ENCODE data around the gene LRRFIP2.
"Not testable (repeated sequence)": the region's sequence is repeated elsewhere in the genome, so short reads cannot be mapped to it uniquely, and the experiment has no call there.

Gene LRRFIP2

DNA sequence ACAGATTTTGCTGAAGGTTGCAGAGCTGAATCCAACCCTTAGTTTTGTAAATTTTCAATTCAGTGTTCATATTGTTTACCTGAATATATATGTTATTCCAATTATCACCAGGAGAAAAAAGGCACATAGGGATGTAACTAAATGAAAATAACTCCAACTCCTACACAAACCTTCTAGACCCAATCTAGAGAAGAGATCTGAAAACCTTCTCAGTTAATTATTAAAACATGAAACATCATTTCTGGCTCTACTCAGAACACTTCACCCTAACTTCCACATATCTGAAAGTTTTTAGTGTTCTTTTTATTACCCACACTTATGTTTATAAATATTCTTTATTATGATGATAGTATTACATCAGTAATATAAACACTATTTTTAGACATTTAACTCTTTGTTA is 76.6 kb downstream of the LRRFIP2 start:
- in situ Hi-C loops (cut with HindIII; ENCODE audit: low pct_ligation_motif_present, low pct_unique_long_range_greater_than_20kb, low sequenced_read_pairs): no loop called here

DNA sequence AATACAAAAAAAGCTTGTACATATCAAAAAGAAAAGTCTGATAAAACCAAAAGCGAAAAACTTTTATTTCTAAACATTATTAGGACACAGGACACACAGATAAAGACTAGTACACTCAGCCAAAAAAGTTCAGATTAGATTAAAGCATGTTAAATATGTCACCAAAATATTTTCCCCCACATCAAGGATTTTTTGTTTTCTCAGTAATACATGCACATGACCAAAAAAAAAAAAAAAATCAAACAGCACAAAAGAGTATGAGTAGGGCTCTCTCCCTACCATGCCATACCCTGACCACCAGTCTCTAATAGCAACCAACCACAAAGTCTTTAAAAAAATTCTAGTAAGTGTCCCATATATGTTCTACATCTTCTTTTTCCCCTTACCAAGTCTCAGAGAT is 77.4 kb downstream of the LRRFIP2 start:
- in situ Hi-C loops (cut with HindIII; ENCODE audit: low pct_ligation_motif_present, low pct_unique_long_range_greater_than_20kb, low sequenced_read_pairs): no loop called here
- no peak for DNase-seq

More for the DNA sequence above, 76.6 kb downstream of the LRRFIP2 start:
- peak; percentile 46 for DNase-seq

DNA sequence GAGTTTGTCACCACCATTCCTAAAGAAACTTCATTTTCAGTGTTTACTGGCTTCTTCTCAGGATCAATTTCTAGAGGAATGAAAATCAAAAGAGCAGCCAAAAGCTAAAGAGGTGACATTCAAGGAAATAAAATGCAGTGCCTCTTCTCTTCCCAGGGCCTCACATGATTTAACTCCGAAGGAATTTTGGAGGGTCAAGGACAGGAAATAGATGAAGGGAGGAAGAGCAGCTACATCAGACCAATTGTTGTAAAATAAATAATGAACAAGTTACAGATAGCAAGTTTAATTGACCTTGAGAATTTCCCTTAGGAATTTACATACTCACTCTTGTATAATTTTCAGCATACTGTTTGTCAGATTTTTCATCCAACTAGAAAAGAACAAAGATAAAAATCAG is 78.1 kb downstream of the LRRFIP2 start:
- DNase-seq: peak; percentile 59
- in situ Hi-C loops (cut with HindIII; ENCODE audit: low pct_ligation_motif_present, low pct_unique_long_range_greater_than_20kb, low sequenced_read_pairs): no loop called here

DNA sequence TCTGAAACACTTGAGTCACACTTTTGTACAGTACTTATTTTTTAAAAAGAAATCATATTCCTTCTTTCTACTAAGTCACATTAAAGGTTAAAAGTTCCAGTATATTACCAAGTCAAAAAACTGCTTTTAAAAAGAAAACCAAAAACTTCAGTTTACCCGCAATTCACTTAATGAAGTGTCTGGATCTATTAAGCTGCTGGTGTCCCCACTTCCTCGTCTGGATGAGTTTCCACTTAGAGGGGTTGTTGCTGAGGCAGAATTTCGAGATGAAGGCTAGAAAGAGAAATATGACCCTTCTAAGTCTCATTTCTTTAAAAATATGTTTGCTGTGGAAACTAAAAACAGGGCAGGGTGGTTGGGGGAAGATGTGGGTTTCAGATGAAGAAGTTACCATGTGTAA is 79.7 kb downstream of the LRRFIP2 start:
- no peak for DNase-seq
- in situ Hi-C loops (cut with HindIII; ENCODE audit: low pct_ligation_motif_present, low pct_unique_long_range_greater_than_20kb, low sequenced_read_pairs): no loop called here

DNA sequence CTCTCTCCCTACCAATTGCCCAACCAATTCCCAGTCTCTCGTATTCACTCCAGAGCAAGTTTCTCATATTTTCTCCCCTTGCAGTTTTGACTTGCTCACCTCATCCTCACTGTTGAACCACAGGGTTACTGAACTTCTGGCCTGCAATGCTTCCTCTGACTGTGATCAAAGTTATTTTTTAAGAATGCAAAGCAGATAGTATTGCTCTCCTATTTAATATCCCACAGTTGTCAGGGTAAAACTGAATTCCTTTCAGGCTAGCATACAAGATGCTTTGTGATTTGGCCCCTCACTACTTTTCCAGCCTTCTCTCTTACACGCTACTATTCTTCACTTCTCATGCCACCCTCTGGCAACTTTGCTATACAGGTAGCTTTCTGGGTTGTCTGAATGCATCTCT is 80.9 kb downstream of the LRRFIP2 start:
- in situ Hi-C loops (cut with HindIII; ENCODE audit: low pct_ligation_motif_present, low pct_unique_long_range_greater_than_20kb, low sequenced_read_pairs): no loop called here
- no peak for DNase-seq

DNA sequence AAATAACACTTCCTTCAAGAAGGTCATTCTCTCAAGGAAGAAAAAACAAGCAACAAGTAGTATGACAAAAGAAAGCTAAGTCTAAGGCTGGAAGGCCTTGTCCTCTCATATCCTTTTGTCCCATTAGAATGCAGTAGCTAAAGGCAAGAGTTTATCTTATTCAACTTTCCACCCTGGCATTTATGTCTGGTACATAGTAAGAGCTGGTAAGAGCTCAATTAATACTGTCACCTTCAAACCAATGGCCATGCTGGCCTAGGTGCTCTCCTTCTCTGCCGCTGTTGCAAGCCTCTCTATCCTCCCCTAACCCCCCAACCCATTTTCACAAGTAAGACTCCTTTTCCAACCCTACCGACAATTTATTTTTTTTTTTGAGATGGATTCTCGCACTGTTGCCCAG is 81.9 kb downstream of the LRRFIP2 start:
- in situ Hi-C loops (cut with HindIII; ENCODE audit: low pct_ligation_motif_present, low pct_unique_long_range_greater_than_20kb, low sequenced_read_pairs): no loop called here
- no peak for DNase-seq

DNA sequence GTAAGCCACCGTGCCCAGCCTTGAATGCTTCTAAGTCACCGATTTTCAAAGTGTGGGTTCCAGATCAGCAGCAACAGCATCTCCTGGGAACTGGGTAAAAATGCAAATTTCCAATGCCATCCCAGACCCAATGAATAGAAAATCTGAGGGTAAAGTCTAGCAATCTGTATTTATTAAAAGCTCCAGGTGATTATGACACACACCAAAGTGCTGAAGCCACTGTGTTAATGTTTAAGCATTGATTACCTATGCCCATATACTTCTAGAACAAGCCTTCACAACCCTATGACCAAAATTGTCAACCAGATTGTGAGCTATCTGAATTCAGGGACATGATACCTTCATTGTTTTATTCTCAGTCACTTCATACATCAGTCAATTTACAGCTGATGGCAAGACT is 86.5 kb downstream of the LRRFIP2 start:
- in situ Hi-C loops (cut with HindIII; ENCODE audit: low pct_ligation_motif_present, low pct_unique_long_range_greater_than_20kb, low sequenced_read_pairs): no loop called here
- no peak for DNase-seq

DNA sequence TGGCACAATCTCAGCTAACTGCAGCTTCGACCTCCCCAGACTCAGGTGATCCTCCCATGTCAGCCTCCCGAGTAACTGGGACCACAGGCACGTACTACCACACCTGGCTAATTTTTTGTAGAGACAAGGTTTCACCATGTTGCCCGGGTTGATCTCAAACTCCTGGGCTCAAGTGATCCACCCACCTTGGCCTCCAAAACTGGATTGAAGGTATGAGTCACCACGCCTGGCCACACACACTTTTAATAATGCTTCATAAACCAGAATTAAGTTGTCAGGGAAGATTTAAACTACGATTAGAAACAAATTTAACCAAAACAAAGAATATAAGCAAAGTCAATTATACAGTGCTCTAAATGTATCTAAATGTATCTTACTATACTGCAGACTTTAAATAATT is 87.5 kb downstream of the LRRFIP2 start:
- in situ Hi-C loops (cut with HindIII; ENCODE audit: low pct_ligation_motif_present, low pct_unique_long_range_greater_than_20kb, low sequenced_read_pairs): no loop called here
- DNase-seq: no peak

DNA sequence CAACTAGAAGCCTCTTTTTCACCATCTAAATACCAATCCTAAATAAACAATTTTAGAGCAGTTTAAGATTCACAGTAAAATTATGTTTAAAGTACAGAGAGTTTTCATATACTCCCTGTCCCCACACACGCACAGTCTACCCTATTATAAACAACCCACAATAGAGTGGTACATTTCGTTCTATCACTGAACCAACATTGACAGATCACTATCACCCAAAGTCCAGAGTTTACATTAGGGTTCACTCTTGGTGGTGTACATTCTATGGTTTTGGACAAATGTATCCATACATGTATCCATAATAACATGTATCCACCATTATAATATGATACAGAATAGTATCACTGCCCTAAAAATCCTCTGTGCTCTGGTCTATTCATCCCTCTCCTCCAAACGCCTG is 92.1 kb downstream of the LRRFIP2 start:
- in situ Hi-C loops (cut with HindIII; ENCODE audit: low pct_ligation_motif_present, low pct_unique_long_range_greater_than_20kb, low sequenced_read_pairs): no loop called here
- DNase-seq: no peak

DNA sequence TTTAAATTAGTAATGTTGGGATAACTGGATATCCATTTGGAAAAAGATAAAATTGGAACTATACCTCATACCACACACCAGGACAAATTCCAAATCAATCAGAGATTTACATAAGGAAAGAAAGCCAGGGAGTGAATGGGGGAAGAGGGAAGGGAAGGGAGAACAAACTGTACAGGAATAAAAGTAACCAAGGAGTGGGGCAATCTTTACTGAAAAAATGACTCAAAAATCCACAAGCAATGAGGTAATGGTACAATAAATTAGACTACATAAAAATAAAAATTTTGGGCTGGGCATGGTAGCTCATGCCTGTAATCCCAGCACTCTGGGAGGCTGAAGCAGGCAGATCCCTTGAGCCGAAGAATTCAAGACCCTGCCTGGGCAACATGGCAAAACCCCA is 98.4 kb downstream of the LRRFIP2 start:
- no peak for DNase-seq
- in situ Hi-C loops (cut with HindIII; ENCODE audit: low pct_ligation_motif_present, low pct_unique_long_range_greater_than_20kb, low sequenced_read_pairs): no loop called here

DNA sequence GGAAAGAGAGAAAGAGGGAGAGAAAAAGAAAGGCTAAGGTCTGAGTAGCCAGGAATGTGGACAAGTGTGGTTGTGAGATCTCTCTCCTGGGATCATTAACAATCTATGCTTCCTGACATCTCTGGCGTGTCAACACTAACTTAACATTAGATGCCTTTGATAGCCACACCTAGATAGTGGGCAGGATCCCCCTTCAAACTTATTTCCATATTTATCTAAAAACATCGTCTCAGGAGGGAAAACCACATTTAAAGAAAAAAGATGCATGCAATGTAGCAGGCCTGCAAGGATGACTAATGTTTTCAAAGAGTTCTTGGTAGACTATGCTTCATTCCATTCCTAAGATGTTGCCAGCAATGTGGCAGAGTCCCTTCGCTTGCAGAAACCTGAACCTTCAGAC is 100.2 kb downstream of the LRRFIP2 start:
- in situ Hi-C loops (cut with HindIII; ENCODE audit: low pct_ligation_motif_present, low pct_unique_long_range_greater_than_20kb, low sequenced_read_pairs): no loop called here
- DNase-seq: no peak

DNA sequence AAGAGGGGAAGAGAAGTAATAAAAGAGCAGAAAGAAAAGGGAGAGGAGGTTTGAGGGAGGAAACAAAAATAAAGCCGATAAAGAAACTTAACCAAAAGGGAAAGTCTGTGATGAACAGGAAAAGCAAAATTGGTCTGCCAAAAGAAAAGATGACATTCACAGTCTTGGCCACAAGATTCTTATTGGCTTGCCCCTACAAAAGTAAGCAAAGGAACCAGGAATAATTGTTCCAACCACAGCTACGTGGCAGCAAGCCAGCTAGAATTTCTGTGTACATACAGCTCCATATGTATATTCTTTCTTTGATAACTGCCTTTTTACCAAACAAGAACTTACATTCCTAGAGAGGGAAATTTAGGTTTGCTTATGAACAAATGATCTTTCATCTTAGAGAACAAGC is 101.5 kb downstream of the LRRFIP2 start:
- DNase-seq: no peak
- in situ Hi-C loops (cut with HindIII; ENCODE audit: low pct_ligation_motif_present, low pct_unique_long_range_greater_than_20kb, low sequenced_read_pairs): no loop called here

DNA sequence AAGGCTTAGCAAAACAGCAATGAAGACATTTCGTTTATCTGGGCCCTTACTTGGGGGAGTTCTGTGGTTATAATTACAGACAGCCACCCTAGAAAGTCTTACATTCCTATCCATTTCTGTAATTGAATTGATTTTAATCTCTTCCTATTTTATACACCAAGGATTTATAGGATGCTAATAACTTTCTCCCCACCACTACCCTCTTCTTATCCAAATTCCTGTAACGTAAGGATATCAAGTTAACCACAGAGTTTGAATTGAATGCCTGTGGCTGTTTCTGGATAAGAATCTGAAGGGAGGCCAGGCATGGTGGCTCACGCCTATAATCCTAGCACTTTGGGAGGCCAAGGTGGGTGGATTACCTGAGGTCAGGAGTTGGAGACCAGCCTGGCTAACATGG is 102.5 kb downstream of the LRRFIP2 start:
- in situ Hi-C loops (cut with HindIII; ENCODE audit: low pct_ligation_motif_present, low pct_unique_long_range_greater_than_20kb, low sequenced_read_pairs): no loop called here
- no peak for DNase-seq

DNA sequence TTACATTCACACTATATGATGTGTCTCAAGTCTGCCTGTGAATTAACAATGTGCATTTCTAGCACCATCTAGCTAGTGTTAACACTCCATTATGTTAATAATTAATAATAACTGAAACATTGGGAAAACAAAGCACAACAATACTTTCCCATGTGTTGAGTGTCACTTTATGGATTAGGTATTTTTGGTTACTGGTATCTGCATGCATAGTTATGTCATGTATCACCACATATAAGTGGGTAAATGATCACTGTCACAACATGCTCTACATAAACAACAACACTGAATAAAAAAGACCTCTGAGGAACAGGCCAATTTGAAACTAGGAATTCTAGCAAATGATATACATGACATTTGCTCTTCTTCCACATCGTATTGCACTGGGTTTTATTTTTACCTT is 106.4 kb downstream of the LRRFIP2 start:
- peak; percentile 9 for DNase-seq
- in situ Hi-C loops (cut with HindIII; ENCODE audit: low pct_ligation_motif_present, low pct_unique_long_range_greater_than_20kb, low sequenced_read_pairs): no loop called here

DNA sequence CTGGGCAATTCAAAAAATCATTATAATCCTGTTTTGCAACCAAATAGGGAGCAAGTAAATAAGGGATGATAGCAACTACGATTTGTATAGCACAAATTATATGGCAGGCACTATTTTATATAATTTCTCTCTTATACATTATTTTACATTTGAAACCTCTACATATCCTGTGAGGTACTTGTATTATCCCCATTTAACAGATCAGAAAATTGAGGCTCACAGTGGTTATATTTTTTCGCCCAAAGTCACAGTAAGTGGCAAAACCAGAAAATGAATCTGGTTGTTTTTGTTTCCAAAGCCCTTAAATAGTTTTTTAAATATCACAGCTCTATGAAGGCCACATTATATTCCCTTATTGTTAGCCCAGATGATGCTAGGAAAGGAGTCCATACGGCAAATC is 106.8 kb downstream of the LRRFIP2 start:
- no peak for DNase-seq
- in situ Hi-C loops (cut with HindIII; ENCODE audit: low pct_ligation_motif_present, low pct_unique_long_range_greater_than_20kb, low sequenced_read_pairs): no loop called here

DNA sequence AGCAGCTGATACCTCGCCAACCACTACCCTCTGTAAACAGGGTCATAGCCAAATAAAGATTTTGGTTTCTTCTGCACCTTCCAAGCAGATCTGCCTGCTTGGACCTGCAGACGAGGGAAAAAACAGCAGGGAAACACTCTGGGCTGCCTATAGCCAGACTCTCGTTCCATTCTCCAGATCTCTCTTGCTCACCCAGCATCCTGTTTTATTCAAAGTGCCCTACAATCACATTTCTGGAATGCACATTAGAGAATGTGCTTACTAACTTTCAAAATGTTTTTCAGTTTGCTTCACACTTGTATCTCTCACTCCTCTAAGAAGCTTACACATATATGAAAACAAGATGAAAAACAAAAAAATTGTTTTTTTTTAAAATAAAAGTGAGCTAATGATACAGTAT is 109.6 kb downstream of the LRRFIP2 start:
- in situ Hi-C loops (cut with HindIII; ENCODE audit: low pct_ligation_motif_present, low pct_unique_long_range_greater_than_20kb, low sequenced_read_pairs): no loop called here

DNA sequence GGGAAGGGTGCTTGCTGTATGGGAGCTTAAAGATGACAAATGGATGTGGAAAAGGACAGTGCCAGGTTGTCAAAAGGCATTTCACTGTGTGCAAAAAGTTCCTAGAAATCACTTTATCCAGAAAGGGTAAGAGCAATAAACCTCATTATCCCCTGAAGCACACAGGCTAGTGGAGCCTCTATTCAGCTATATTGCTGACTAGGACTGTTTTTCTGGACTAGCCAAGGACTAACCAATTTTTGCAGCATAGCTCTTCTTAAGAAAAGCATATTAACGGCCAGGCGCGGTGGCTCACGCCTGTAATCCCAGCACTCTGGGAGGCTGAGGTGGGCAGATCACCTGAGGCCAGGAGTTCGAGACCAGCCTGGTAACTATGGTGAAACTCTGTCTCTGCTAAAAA is 116.3 kb downstream of the LRRFIP2 start:
- no peak for DNase-seq
- in situ Hi-C loops (cut with HindIII; ENCODE audit: low pct_ligation_motif_present, low pct_unique_long_range_greater_than_20kb, low sequenced_read_pairs): no loop called here

More for the DNA sequence above, 109.6 kb downstream of the LRRFIP2 start:
- no peak for DNase-seq

DNA sequence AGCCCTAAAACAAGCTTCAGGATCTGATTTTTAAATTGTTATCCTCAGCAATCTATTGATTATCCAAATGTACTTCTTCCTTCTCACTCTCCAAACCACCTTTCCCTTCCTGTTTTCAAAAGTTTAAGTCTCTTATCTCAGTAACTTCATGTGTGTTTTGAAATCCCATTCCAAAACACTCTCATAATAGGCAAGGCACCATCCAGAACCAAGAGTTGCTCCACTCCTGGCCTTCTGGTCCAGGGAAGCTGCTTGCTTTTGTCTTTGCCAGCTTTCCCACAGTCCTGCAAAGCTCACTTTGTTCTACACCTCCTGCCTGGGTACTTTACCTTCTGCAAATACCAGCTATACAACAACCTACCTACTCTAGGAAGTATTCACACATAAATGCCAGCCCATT is 117.6 kb downstream of the LRRFIP2 start:
- no peak for DNase-seq
- in situ Hi-C loops (cut with HindIII; ENCODE audit: low pct_ligation_motif_present, low pct_unique_long_range_greater_than_20kb, low sequenced_read_pairs): no loop called here

DNA sequence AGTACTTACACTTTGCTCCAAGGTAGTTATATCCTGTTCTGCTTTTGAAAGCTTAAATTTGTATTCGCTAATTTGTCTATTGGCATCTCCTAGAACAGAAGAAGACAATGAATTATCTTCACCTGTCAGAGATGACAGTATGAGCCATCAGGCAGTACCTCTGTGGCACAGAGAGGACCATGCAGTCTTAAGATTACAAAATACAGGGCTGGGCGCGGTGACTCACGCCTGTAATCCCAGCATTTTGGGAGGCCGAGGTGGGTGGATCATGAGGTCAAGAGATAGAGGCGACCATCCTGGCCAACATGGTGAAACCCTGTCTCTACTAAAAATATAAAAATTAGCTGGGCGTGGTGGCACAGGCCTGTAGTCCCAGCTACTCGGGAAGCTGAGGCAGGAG is 119.3 kb downstream of the LRRFIP2 start:
- in situ Hi-C loops (cut with HindIII; ENCODE audit: low pct_ligation_motif_present, low pct_unique_long_range_greater_than_20kb, low sequenced_read_pairs); DNase-seq: not testable (repeated sequence)

DNA sequence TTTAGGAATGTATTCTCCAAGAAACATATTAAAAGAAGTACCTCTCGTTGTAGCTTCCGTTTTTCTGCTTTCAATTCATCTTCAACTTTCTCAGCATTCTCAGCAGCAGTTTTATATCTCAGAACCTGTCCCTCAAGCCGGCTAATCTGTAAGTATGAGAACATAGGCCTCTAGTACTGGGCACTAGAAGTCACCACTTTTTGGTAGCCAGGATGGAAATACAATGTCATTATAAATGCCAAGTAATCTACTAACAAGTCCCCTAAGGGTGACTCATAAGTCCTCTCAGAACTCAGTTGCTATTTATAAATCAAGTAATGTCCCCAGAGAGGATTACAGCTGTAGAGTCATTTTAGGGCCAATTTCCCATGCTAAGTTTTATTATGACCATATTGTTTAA is 120.0 kb downstream of the LRRFIP2 start:
- in situ Hi-C loops (cut with HindIII; ENCODE audit: low pct_ligation_motif_present, low pct_unique_long_range_greater_than_20kb, low sequenced_read_pairs): no loop called here
- DNase-seq: no peak

DNA sequence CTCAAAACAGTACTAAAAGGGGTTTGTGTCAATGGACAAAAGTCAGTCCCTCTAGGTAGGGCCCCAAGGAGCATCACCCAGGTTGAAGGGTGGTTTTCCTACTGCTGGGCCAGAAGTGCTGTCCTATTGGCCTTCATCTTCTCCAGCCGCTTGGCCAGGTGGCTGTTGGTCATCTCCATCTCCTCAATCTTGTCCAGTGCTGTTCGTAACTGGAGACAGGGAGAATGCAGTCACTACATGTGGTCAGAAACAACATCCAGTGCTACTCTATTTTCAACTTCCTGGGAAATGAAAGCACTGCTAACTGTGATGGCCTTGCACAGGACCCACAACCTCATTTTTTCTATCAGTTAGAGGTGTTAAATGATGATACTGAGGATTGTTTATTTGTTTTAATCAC is 120.6 kb downstream of the LRRFIP2 start:
- DNase-seq: no peak
- in situ Hi-C loops (cut with HindIII; ENCODE audit: low pct_ligation_motif_present, low pct_unique_long_range_greater_than_20kb, low sequenced_read_pairs): no loop called here

Measured in ACHN (cell line).